ENCODE data around the gene CATSPER4. TPM values are rescaled to one million over a fixed set of nuclear protein-coding genes. Genes with fewer than 3 reads are reported as not detected.

The CATSPER4 gene
- total and polyA plus RNA-seq, 2 of the 8 experiments (the other 6 are each of a cell fraction or from before 2014, with no cell fraction given), result 0.65 to 0.83 TPM

GRCh38 chr1:26153966-26154532 lies 36.4 kb upstream of the CATSPER4 start:
- Histone ChIP-seq H3K23ac (ENCODE audit: insufficient read length) (no peak overlapping the region), H2AK5ac (ENCODE audit: low read depth, low read length) (no peak overlapping the region), H3K4ac (replicated peaks; ENCODE audit: insufficient read length, low read depth, low read length) (no peak overlapping the region), H3K79me1 (ENCODE audit: low read depth, low read length) (no peaks in the 10 kb centered on the region), H2BK5ac (ENCODE audit: low read depth, low read length) (no peak overlapping the region), H3K4me2 (ENCODE audit: insufficient read depth in 1 of 2, low read depth in 2 of 2, low read length in 2 of 2) (peak overlapping the region; percentile 74 to 80; a peak in 1 of 4 replicates), H3K27me3 (replicated peaks in 1 of 4; ENCODE audit: control insufficient read depth in 3 of 4, extremely low read depth in 1 of 4, insufficient read depth in 3 of 4, low read length in 3 of 4) (peaks cover 25 to 72% (median 55%) of the 10 kb centered on the region in 4 experiments), H3K27ac (ENCODE audit: low read depth, low read length) (no peak overlapping the region), H3K14ac (ENCODE audit: insufficient read length) (no peak overlapping the region), H4K5ac (ENCODE audit: insufficient read length, low read depth, low read length) (no peak overlapping the region), H2BK15ac (ENCODE audit: low read length) (no peak overlapping the region), H3K4me3 (ENCODE audit: extremely low read depth in 1 of 4, insufficient read depth in 2 of 4, low read depth in 3 of 4, low read length in 4 of 4) (no peak overlapping the region), H3K36me3 (ENCODE audit: control insufficient read depth in 2 of 4, insufficient read depth in 4 of 4, low read length in 3 of 4) (no peaks in the 10 kb centered on the region), H3K56ac (replicated peaks; ENCODE audit: insufficient read length, low read depth, low read length) (no peak overlapping the region), H3K4me1 (replicated peaks in 1 of 4; ENCODE audit: control insufficient read depth in 3 of 4, insufficient read depth in 4 of 4, low read length in 3 of 4) (peaks cover 14 to 36% (median 25%) of the 10 kb centered on the region in 4 experiments), H3K23me2 (ENCODE audit: low read depth, low read length) (peaks cover 10% of the 10 kb centered on the region), H2BK120ac (replicated peaks; ENCODE audit: low read depth, low read length) (no peak overlapping the region), H3K18ac (ENCODE audit: extremely low read depth, low read length) (no peak overlapping the region), H2BK12ac (ENCODE audit: low read depth, low read length) (no peak overlapping the region), H3K79me2 (ENCODE audit: control insufficient read depth in 1 of 2, insufficient read depth in 2 of 2, low read length in 2 of 2) (no peaks in the 10 kb centered on the region), H4K91ac (replicated peaks; ENCODE audit: insufficient read length, low read length) (no peak overlapping the region), H3K9me3 (ENCODE audit: insufficient read depth in 2 of 2, low read depth in 1 of 2, low read length in 1 of 2) (no peaks in the 10 kb centered on the region), H2AFZ (ENCODE audit: low read length) (no peak overlapping the region), H4K8ac (ENCODE audit: extremely low read depth, insufficient read depth, low read length) (no peak overlapping the region), H2BK20ac (ENCODE audit: low read length) (no peak overlapping the region), H4K20me1 (replicated peaks in 1 of 2; ENCODE audit: control insufficient read depth in 1 of 2, insufficient read depth in 2 of 2, low read length in 2 of 2) (peaks cover 10 to 11% of the 10 kb centered on the region in 2 experiments), H3K9ac (replicated peaks in 1 of 4; ENCODE audit: extremely low read depth in 1 of 4, low read depth in 3 of 4, low read length in 3 of 4) (no peak overlapping the region)
- POLR2A ChIA-PET (ENCODE audit: partially characterized antibody), result no interaction called here
- FAIRE-seq (no peak), DNase-seq (ENCODE audit: low read depth in 1 of 2, low spot score in 2 of 2) (no peak)
- CTCF ChIA-PET (ENCODE audit: partially characterized antibody), result interaction anchor here (1.0 to 6.0 kb wide), 7 partner anchors 9 to 125 kb away, joined by 3 to 47 read pairs (median 5); partner anchors contain the start of genes C1orf232, CEP85 and ZNF593
- TF ChIP-seq CHD1 (IDR thresholded peaks at IDR 0.05; ENCODE audit: low read depth, low read length) (no peak), TCF12 (IDR thresholded peaks at IDR 0.05; ENCODE audit: low read depth, low read length) (0 out of 2 replicates have a peak, but pooled peaks have one; percentile 27), GABPA (IDR thresholded peaks at IDR 0.05; ENCODE audit: borderline replicate concordance, insufficient read depth, low read length) (no peak), CBX8 (IDR thresholded peaks at IDR 0.05; ENCODE audit: borderline replicate concordance, low read depth, low read length) (no peak), KDM4A (IDR thresholded peaks at IDR 0.05; ENCODE audit: low read depth, low read length, severe bottlenecking) (no peak), RAD21 (IDR thresholded peaks at IDR 0.05 in 1 of 2, conservative IDR thresholded peaks at IDR 0.05 in 1 of 2; ENCODE audit: low read depth in 2 of 2, low read length in 2 of 2) (no peak)
- WGBS, 2 experiments (ENCODE audit: extremely low coverage in 1 of 2, insufficient coverage in 1 of 2, insufficient read length in 1 of 2, insufficient replicate concordance in 2 of 2, low coverage in 1 of 2, low lambda C conversion rate in 2 of 2, missing lambda C conversion rate in 1 of 2), result 70% methylated on average over 5 of the region's 5 CpGs; no CpG with 5 or more reads in 1 of the 2 experiments

Measured in H1 (cell line).